GM23338 (cell line): ENCODE data around the gene DCP2. TPM values are rescaled to one million over a fixed set of nuclear protein-coding genes. Genes with fewer than 3 reads are reported as not detected.

Source experiments
- ATAC-seq: fragments of 200-7000 bp; cut with Tn5 transposase; 3 replicates; pipeline ENCODE4 v1.9.1; 2020
- DNase-seq: peaks from one replicate; pipeline ENCODE4 v3.0.0-alpha.2; 2015; ENCODE audit warnings: low spot score
- H2AFZ ChIP-seq: fragments of 200-600 bp; sonication (generic); 2 replicates; pipeline ENCODE4 v1.8.0; 2016; ENCODE audit warnings: antibody characterized with exemption, mild to moderate bottlenecking, moderate library complexity
- H3F3A ChIP-seq: fragments of 200-600 bp; sonication (generic); replicated peaks from 2 replicates; pipeline ENCODE4 v1.8.0; 2017; ENCODE audit warnings: antibody characterized with exemption, mixed run types, low read depth
- H3K27ac ChIP-seq: fragments of 200-600 bp; sonication (generic); 2 replicates; pipeline ENCODE4 v1.6.1; 2016; ENCODE audit warnings: low read depth
- H3K27me3 ChIP-seq: fragments of 200-600 bp; sonication (generic); 2 replicates; pipeline ENCODE4 v1.8.0; 2016; ENCODE audit warnings: mild to moderate bottlenecking, mixed run types, moderate library complexity; ENCODE audit not compliant: insufficient read depth
- H3K36me3 ChIP-seq: fragments of 200-600 bp; sonication (generic); 2 replicates; pipeline ENCODE4 v1.8.0; 2016; ENCODE audit warnings: mild to moderate bottlenecking; ENCODE audit not compliant: insufficient read depth
- H3K4me1 ChIP-seq: fragments of 200-600 bp; sonication (generic); 2 replicates; pipeline ENCODE4 v1.8.0; 2016; ENCODE audit warnings: mild to moderate bottlenecking, moderate library complexity; ENCODE audit not compliant: insufficient read depth
- H3K4me2 ChIP-seq: fragments of 200-600 bp; sonication (generic); 2 replicates; pipeline ENCODE4 v1.7.1; 2017; ENCODE audit warnings: mixed run types
- H3K4me3 ChIP-seq: fragments of 200-600 bp; sonication (generic); 2 replicates; pipeline ENCODE4 v1.6.1; 2016; ENCODE audit warnings: mixed run types
- H3K79me2 ChIP-seq: fragments of 200-600 bp; sonication (generic); replicated peaks from 2 replicates; pipeline ENCODE4 v1.8.0; 2017; ENCODE audit warnings: mild to moderate bottlenecking; ENCODE audit not compliant: insufficient read depth
- H3K9me2 ChIP-seq: fragments of 200-600 bp; sonication (generic); 2 replicates; pipeline ENCODE4 v1.8.0; 2017; ENCODE audit not compliant: insufficient read depth
- H4K20me1 ChIP-seq: fragments of 200-600 bp; sonication (generic); replicated peaks from 2 replicates; pipeline ENCODE4 v1.8.0; 2017; ENCODE audit warnings: mild to moderate bottlenecking; ENCODE audit not compliant: insufficient read depth
- H3K27ac Mint-ChIP-seq: 2 replicates; pipeline ENCODE4 v1.8.0; 2020; ENCODE audit warnings: inconsistent platforms, mild to moderate bottlenecking, moderate library complexity, mixed read lengths
- H3K27me3 Mint-ChIP-seq: 3 replicates; pipeline ENCODE4 v1.8.0; 2022; ENCODE audit warnings: low read depth, mild to moderate bottlenecking, moderate library complexity, mixed read lengths, inconsistent platforms; ENCODE audit not compliant: insufficient read depth, poor library complexity
- H3K36me3 Mint-ChIP-seq: 3 replicates; pipeline ENCODE4 v1.8.0; 2021; ENCODE audit warnings: low read depth, mild to moderate bottlenecking, inconsistent platforms, moderate library complexity, mixed read lengths
- H3K4me1 Mint-ChIP-seq: 3 replicates; pipeline ENCODE4 v1.8.0; 2020; ENCODE audit warnings: mild to moderate bottlenecking, inconsistent platforms, mixed read lengths
- H3K4me3 Mint-ChIP-seq: 3 replicates; pipeline ENCODE4 v1.8.0; 2021; ENCODE audit warnings: moderate library complexity, mild to moderate bottlenecking, inconsistent platforms, mixed read lengths
- H3K9me3 Mint-ChIP-seq: 3 replicates; pipeline ENCODE4 v1.8.0; 2020; ENCODE audit warnings: moderate library complexity, mild to moderate bottlenecking, inconsistent platforms, mixed read lengths
- CREB1 ChIP-seq: fragments of 250-450 bp; sonication (Bioruptor Pico); IDR thresholded peaks from 2 replicates; pipeline ENCODE4 v1.5.0; 2020; ENCODE audit warnings: low read depth, mild to moderate bottlenecking, moderate library complexity
- EZH2 ChIP-seq: fragments of 200-600 bp; sonication (generic); IDR thresholded peaks from one replicate; pipeline ENCODE4 v1.8.0; 2017; ENCODE audit warnings: antibody characterized with exemption, mild to moderate bottlenecking, low read depth; ENCODE audit not compliant: unreplicated experiment
- EZH2phosphoT487 ChIP-seq: fragments of 200-600 bp; sonication (generic); IDR thresholded peaks from one replicate; pipeline ENCODE4 v1.8.1; 2018; ENCODE audit warnings: antibody characterized with exemption; ENCODE audit not compliant: unreplicated experiment
- JUNB ChIP-seq: IDR thresholded peaks from one replicate; pipeline ENCODE4 v1.6.1; 2016; ENCODE audit warnings: antibody characterized with exemption; ENCODE audit not compliant: unreplicated experiment
- NANOG ChIP-seq: IDR thresholded peaks from 2 replicates; pipeline ENCODE4 v1.6.1; 2016; ENCODE audit warnings: antibody characterized with exemption, borderline replicate concordance
- STAT1 ChIP-seq: IDR thresholded peaks from one replicate; pipeline ENCODE4 v1.6.1; 2016; ENCODE audit warnings: antibody characterized with exemption; ENCODE audit not compliant: unreplicated experiment
- ZNF114 ChIP-seq: fragments of 250-450 bp; sonication (Bioruptor Pico); IDR thresholded peaks from 2 replicates; pipeline ENCODE4 v1.5.0; 2020; ENCODE audit warnings: mild to moderate bottlenecking, moderate library complexity
- ZNF331 ChIP-seq: fragments of 250-450 bp; sonication (Bioruptor Pico); IDR thresholded peaks from 2 replicates; pipeline ENCODE4 v1.5.0; 2020; ENCODE audit warnings: low read depth, mild to moderate bottlenecking, moderate library complexity
- polyA plus RNA-seq: library from polyadenylated mRNA; unstranded; fragments of >200 nt; fragmentation: Nextera tagmentation; extraction: Ambion mirVana; gene quantifications from 2 replicates; pipeline ENCODE4 v1.2.1, GENCODE V29; 2016
- total RNA-seq: library from RNA; depleted of rRNA; stranded (reverse); fragments of >200 nt; shearing (Covaris generic); gene quantifications from 2 replicates; pipeline ENCODE4 v1.2.3, GENCODE V29; 2014
- TF ChIP-seq, protein P1 (sequence below), 2 experiments: fragments of 200-600 bp in 1 of 2; sonication (generic) in 1 of 2; conservative IDR thresholded peaks; 2 replicates each; pipeline versions ENCODE4 v1.5.1 to v1.6.1; 2016 to 2017; ENCODE audit warnings: antibody characterized with exemption in 2 of 2, low read depth in 2 of 2, mild to moderate bottlenecking in 2 of 2, moderate library complexity in 1 of 2
- TF ChIP-seq, protein P2 (sequence below): IDR thresholded peaks from 2 replicates; pipeline ENCODE4 v1.6.1; 2016; ENCODE audit warnings: antibody characterized with exemption

DCP2 gene
- total and polyA plus RNA-seq, 2 experiments from 2014 or later, result 96.6 to 165 TPM

DNA sequence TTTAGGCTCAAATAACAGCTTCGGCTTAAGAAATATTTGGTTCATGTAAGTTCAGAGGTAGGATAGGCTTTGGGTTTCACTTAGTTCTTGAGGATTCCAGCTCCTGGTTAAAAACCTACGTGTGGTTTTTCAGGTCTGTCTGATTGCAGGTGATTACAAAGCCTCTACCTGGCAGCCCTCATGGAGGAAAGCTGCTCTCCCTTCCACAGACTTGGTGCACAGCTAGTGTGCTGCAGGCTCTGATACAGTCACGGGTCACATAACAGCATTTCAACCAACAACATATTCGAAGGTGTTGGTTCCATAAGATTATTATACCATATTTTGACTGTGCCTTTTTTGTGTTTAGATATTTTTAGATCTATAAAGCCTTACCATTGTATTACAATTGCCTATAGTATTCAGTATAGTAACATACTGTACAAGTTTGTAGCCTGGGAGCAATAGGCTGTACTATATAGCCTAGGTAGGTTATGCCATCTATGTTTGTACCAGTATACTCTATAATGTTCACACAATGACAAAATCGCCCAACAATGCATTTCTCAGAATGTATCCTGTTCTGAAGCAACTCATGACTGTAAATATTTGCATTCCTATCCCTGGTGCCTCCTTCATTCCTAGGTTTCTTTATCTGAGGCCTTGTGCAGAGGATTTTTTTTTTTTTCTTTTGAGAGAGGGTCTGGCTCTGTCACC, 8.0 kb upstream of the DCP2 start:
- no peak overlapping the region for H3K4me3 ChIP-seq
- no peaks in the 10 kb centered on the region for H3K27me3 ChIP-seq
- Mint-ChIP-seq H3K9me3 (no peaks in the 10 kb centered on the region), H3K36me3 (no peaks in the 10 kb centered on the region), H3K4me3 (no peak overlapping the region), H3K27ac (peak overlapping the region; percentile 54; the same call in 1 of the 2 replicates), H3K4me1 (peaks cover 19% of the 10 kb centered on the region), H3K27me3 (no peaks in the 10 kb centered on the region)
- H4K20me1 ChIP-seq, result no peaks in the 10 kb centered on the region
- no peaks in the 10 kb centered on the region for H3K36me3 ChIP-seq
- DNase-seq (no peak), ATAC-seq (no peak)
- no peaks in the 10 kb centered on the region for H3K79me2 ChIP-seq
- peak overlapping the region; percentile 84; the same call in 1 of the 2 replicates for H3K27ac ChIP-seq
- H3F3A ChIP-seq, result no peaks in the 10 kb centered on the region
- peak overlapping the region; percentile 69 for H3K4me2 ChIP-seq
- no peak for TF ChIP-seq EZH2
- no peak for TF ChIP-seq CREB1 (CRISPR knock-in tag)
- TF ChIP-seq ZNF114 (CRISPR knock-in tag), result no peak
- no peak for TF ChIP-seq ZNF331 (CRISPR knock-in tag)
- TF ChIP-seq, protein P1, sequence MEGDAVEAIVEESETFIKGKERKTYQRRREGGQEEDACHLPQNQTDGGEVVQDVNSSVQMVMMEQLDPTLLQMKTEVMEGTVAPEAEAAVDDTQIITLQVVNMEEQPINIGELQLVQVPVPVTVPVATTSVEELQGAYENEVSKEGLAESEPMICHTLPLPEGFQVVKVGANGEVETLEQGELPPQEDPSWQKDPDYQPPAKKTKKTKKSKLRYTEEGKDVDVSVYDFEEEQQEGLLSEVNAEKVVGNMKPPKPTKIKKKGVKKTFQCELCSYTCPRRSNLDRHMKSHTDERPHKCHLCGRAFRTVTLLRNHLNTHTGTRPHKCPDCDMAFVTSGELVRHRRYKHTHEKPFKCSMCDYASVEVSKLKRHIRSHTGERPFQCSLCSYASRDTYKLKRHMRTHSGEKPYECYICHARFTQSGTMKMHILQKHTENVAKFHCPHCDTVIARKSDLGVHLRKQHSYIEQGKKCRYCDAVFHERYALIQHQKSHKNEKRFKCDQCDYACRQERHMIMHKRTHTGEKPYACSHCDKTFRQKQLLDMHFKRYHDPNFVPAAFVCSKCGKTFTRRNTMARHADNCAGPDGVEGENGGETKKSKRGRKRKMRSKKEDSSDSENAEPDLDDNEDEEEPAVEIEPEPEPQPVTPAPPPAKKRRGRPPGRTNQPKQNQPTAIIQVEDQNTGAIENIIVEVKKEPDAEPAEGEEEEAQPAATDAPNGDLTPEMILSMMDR (conservative IDR thresholded peaks at IDR 0.05; ENCODE audit: low read depth in 2 of 2), result no peak
- no peak for TF ChIP-seq STAT1
- TF ChIP-seq NANOG, result no peak
- peaks cover 12% of the 10 kb centered on the region for H3K4me1 ChIP-seq
- H2AFZ ChIP-seq, result peak overlapping the region; percentile 96
- H3K9me2 ChIP-seq, result 0 out of 2 replicates have a peak, but pooled peaks cover 3% of the 10 kb centered on the region

DNA sequence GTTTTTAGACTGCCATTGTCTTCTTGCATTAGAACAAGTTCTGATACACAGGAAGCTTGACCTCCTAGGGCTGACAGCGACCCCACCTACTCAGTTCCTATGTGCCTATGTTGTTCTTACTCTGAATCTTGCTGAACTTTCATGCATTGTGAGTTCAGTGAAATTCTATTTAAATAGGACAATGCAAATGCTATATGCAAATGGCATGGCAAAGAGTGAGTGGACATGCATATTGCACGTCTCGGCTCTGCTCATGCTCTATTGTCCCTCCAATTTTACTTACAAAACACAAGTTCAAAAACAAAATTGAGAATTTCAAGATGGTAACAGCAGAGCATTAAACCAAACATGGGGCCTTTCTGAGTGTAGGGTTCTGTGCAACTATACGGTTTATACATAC, 5.3 kb upstream of the DCP2 start:
- Histone ChIP-seq H3K27ac (no peak overlapping the region), H3K9me2 (0 out of 2 replicates have a peak, but pooled peaks cover 3% of the 10 kb centered on the region), H3K79me2 (no peaks in the 10 kb centered on the region), H3K27me3 (no peaks in the 10 kb centered on the region), H3F3A (no peaks in the 10 kb centered on the region), H3K36me3 (no peaks in the 10 kb centered on the region), H3K4me2 (no peak overlapping the region), H3K4me1 (peaks cover 16% of the 10 kb centered on the region), H4K20me1 (no peaks in the 10 kb centered on the region), H3K4me3 (no peak overlapping the region), H2AFZ (no peak overlapping the region; the same call in 1 of the 2 replicates)
- DNase-seq (no peak), ATAC-seq (no peak)
- Mint-ChIP-seq H3K36me3 (no peaks in the 10 kb centered on the region; the same call in 2 of the 3 replicates), H3K9me3 (no peaks in the 10 kb centered on the region), H3K27me3 (peaks cover 7% of the 10 kb centered on the region), H3K4me1 (peaks cover 26% of the 10 kb centered on the region), H3K4me3 (no peak overlapping the region), H3K27ac (no peak overlapping the region)
- TF ChIP-seq ZNF114 (CRISPR knock-in tag) (no peak), STAT1 (no peak), JUNB (no peak), EZH2 (no peak), EZH2phosphoT487 (no peak), NANOG (no peak)
- TF ChIP-seq, protein P2, sequence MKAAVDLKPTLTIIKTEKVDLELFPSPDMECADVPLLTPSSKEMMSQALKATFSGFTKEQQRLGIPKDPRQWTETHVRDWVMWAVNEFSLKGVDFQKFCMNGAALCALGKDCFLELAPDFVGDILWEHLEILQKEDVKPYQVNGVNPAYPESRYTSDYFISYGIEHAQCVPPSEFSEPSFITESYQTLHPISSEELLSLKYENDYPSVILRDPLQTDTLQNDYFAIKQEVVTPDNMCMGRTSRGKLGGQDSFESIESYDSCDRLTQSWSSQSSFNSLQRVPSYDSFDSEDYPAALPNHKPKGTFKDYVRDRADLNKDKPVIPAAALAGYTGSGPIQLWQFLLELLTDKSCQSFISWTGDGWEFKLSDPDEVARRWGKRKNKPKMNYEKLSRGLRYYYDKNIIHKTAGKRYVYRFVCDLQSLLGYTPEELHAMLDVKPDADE, result no peak
- TF ChIP-seq, protein P1 (conservative IDR thresholded peaks at IDR 0.05; ENCODE audit: low read depth in 2 of 2), result no peak
